Measurements from ENCODE around the gene PLS3. TPM values are rescaled to one million over a fixed set of nuclear protein-coding genes. Genes with fewer than 3 reads are reported as not detected.

The PLS3 gene, protein sequence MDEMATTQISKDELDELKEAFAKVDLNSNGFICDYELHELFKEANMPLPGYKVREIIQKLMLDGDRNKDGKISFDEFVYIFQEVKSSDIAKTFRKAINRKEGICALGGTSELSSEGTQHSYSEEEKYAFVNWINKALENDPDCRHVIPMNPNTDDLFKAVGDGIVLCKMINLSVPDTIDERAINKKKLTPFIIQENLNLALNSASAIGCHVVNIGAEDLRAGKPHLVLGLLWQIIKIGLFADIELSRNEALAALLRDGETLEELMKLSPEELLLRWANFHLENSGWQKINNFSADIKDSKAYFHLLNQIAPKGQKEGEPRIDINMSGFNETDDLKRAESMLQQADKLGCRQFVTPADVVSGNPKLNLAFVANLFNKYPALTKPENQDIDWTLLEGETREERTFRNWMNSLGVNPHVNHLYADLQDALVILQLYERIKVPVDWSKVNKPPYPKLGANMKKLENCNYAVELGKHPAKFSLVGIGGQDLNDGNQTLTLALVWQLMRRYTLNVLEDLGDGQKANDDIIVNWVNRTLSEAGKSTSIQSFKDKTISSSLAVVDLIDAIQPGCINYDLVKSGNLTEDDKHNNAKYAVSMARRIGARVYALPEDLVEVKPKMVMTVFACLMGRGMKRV
- 100 to 1,000 TPM in 1 of 2 donors, 10 to 100 TPM in 1; 59.6 to 103 TPM for polyA plus RNA-seq

DNA sequence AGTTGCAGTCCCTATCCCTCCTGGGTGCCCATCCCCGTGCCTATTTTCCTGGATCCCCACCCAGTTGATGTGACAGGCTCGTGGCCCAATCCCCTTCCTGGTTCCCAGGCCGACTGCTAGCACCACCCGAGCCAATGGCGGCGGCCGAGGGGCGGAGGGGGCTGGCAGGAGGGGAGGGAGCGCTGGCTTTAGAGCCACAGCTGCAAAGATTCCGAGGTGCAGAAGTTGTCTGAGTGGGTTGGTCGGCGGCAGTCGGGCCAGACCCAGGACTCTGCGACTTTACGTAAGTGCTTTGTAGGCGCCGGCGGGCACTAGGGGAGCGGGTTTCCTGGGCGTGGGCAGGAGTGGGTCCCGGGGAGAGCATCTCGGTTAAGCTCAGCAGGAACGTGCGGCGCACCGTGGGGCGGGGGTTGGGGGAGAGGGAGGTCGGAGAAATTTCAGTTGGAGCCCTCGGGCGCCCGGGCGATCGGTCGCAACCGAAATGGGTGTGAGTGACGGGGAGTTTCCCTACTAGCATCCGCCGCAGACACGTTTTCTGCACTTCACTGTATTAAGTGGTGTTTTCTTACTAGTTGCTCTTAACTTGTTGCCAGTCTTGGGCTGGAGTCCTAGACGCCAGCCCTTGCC lies at the start of gene PLS3:
TSS of gene PLS3 (plus strand) at position 197 of the 627 bp plus-strand sequence. CDS start 49,077 bp downstream, outside the sequence.
- WGBS, 2 donors: 1 to 5% methylated on average over 32 to 40 of the region's 40 CpGs

DNA sequence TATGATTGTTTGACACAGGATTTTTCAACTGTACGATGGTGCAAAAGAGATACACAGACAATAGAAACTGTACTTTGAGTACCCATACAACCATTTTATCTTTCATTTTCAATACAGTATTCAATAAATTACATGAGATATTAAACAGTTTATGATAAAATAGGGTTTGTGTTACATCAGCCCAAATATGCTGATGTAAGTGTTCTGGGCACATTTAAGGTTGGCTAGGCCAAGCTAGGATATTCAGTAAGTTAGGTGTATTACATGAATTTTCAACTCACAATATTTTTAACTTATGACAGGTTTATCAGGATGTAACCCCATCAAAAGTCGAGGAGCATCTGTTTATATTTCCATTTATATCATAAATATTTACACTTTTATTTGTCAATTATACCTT lies 42.9 kb upstream of the PLS3 start:
- H3K27ac ChIP-seq (ENCODE audit: low read depth in 2 of 2, low read length in 1 of 2): no peak overlapping the region
- no peaks in the 10 kb centered on the region for H3K36me3 ChIP-seq (ENCODE audit: control insufficient read depth in 2 of 2, insufficient read depth in 2 of 2, low read length in 1 of 2)
- 58 to 80% methylated on average over 2 of the region's 2 CpGs for WGBS, 2 donors
- H3K4me1 ChIP-seq (ENCODE audit: control insufficient read depth in 2 of 2, insufficient read depth in 2 of 2, low read length in 1 of 2): no peaks in the 10 kb centered on the region
- H3K9me3 ChIP-seq (ENCODE audit: control insufficient read depth in 2 of 2, insufficient read depth in 1 of 2, low read depth in 1 of 2, low read length in 1 of 2): no peaks in the 10 kb centered on the region
- no peak overlapping the region for H3K4me3 ChIP-seq (ENCODE audit: low read depth in 1 of 2, low read length in 2 of 2)
- H3K27me3 ChIP-seq (ENCODE audit: control insufficient read depth in 1 of 2, insufficient read depth in 2 of 2, low read length in 2 of 2): no peaks in the 10 kb centered on the region

More for the DNA sequence above, at the start of gene PLS3:
- H3K36me3 ChIP-seq (ENCODE audit: control insufficient read depth in 2 of 2, insufficient read depth in 2 of 2, low read length in 1 of 2): no peaks in the 10 kb centered on the region
- peaks cover 0 to 4% of the 10 kb centered on the region in 2 donors for H3K4me1 ChIP-seq (ENCODE audit: control insufficient read depth in 2 of 2, insufficient read depth in 2 of 2, low read length in 1 of 2)
- H3K9me3 ChIP-seq (ENCODE audit: control insufficient read depth in 2 of 2, insufficient read depth in 1 of 2, low read depth in 1 of 2, low read length in 1 of 2): peaks cover 0 to 5% of the 10 kb centered on the region in 2 donors
- H3K4me3 ChIP-seq (ENCODE audit: low read depth in 1 of 2, low read length in 2 of 2): peak within 1 kb of the TSS; percentile 61 to 74
- H3K27ac ChIP-seq (ENCODE audit: low read depth in 2 of 2, low read length in 1 of 2): peak within 1 kb of the TSS; percentile 76 to 87
- no peaks in the 10 kb centered on the region for H3K27me3 ChIP-seq (ENCODE audit: control insufficient read depth in 1 of 2, insufficient read depth in 2 of 2, low read length in 2 of 2)

DNA sequence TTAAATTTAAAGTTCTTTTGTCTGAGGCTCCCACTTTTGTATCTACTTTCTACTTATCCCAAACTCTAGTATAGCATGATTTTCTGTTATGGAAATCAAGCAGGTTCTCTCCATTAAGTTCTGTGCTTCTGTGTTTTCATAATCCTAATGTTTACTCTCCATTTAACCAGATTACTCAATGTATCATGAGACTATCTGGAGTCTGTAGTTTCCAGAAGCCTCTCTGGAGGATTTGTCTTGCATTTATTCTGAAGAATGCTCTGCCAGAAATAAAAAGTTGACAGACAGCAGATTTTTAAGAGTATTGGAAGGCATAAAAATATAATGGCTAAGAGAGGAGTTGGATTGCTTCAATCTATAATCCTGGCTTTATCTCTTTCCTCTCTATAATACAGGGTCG lies 39.2 kb upstream of the PLS3 start:
- H3K27me3 ChIP-seq (ENCODE audit: control insufficient read depth in 1 of 2, insufficient read depth in 2 of 2, low read length in 2 of 2): no peaks in the 10 kb centered on the region
- H3K4me1 ChIP-seq (ENCODE audit: control insufficient read depth in 2 of 2, insufficient read depth in 2 of 2, low read length in 1 of 2): no peaks in the 10 kb centered on the region
- no peak overlapping the region for H3K27ac ChIP-seq (ENCODE audit: low read depth in 2 of 2, low read length in 1 of 2)
- no peaks in the 10 kb centered on the region for H3K36me3 ChIP-seq (ENCODE audit: control insufficient read depth in 2 of 2, insufficient read depth in 2 of 2, low read length in 1 of 2)
- WGBS, 2 donors: 17 to 19% methylated on average over 1 of the region's 1 CpG
- H3K4me3 ChIP-seq (ENCODE audit: low read depth in 1 of 2, low read length in 2 of 2): no peak overlapping the region
- H3K9me3 ChIP-seq (ENCODE audit: control insufficient read depth in 2 of 2, insufficient read depth in 1 of 2, low read depth in 1 of 2, low read length in 1 of 2): no peaks in the 10 kb centered on the region

DNA sequence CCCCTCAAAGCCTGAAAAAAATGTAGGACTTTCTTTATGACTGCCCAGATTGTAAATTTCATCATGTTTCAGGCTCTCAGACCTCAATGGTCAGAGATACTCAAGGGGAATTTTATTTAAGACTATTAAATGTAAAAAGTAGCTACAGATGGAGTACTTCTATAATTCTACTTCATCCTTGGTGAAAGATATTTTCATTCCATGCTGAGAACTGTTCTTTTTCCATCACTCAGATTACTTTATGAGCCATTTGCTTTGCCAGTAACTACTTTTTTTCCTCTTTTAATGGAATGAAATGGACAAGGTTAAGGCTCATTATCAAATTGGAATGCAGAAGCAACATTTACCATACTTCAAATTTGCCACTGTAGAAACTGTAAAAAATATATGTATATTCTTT lies 38.0 kb upstream of the PLS3 start:
- Histone ChIP-seq H3K4me1 (ENCODE audit: control insufficient read depth in 2 of 2, insufficient read depth in 2 of 2, low read length in 1 of 2) (no peaks in the 10 kb centered on the region), H3K27ac (ENCODE audit: low read depth in 2 of 2, low read length in 1 of 2) (no peak overlapping the region), H3K36me3 (ENCODE audit: control insufficient read depth in 2 of 2, insufficient read depth in 2 of 2, low read length in 1 of 2) (no peaks in the 10 kb centered on the region), H3K9me3 (ENCODE audit: control insufficient read depth in 2 of 2, insufficient read depth in 1 of 2, low read depth in 1 of 2, low read length in 1 of 2) (no peaks in the 10 kb centered on the region), H3K4me3 (ENCODE audit: low read depth in 1 of 2, low read length in 2 of 2) (no peak overlapping the region), H3K27me3 (ENCODE audit: control insufficient read depth in 1 of 2, insufficient read depth in 2 of 2, low read length in 2 of 2) (no peaks in the 10 kb centered on the region)

DNA sequence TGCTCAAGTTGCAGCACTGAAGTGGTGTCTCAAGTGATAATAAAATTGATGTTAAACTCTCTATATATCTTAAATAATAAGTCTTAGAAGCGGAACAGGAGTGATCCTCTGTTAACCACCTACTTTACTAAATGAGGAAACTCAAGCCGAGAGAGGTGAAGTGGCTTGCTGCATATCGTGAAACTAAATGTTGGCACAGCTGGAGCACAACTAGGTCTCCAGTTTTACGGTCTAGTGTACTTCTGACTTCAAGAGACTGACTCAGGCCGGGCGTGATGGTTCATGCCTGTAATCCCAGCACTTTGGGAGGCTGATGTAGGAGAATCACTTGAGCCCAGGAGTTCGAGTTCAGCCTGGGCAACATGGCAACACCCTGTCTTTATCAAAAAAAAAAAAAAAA lies 35.5 kb upstream of the PLS3 start:
- 74 to 77% methylated on average over 7 of the region's 7 CpGs for WGBS, 2 donors
- no peak overlapping the region for H3K27ac ChIP-seq (ENCODE audit: low read depth in 2 of 2, low read length in 1 of 2)
- no peaks in the 10 kb centered on the region for H3K36me3 ChIP-seq (ENCODE audit: control insufficient read depth in 2 of 2, insufficient read depth in 2 of 2, low read length in 1 of 2)
- no peak overlapping the region for H3K4me3 ChIP-seq (ENCODE audit: low read depth in 1 of 2, low read length in 2 of 2)
- no peaks in the 10 kb centered on the region for H3K4me1 ChIP-seq (ENCODE audit: control insufficient read depth in 2 of 2, insufficient read depth in 2 of 2, low read length in 1 of 2)
- H3K27me3 ChIP-seq (ENCODE audit: control insufficient read depth in 1 of 2, insufficient read depth in 2 of 2, low read length in 2 of 2): no peaks in the 10 kb centered on the region
- no peaks in the 10 kb centered on the region for H3K9me3 ChIP-seq (ENCODE audit: control insufficient read depth in 2 of 2, insufficient read depth in 1 of 2, low read depth in 1 of 2, low read length in 1 of 2)

DNA sequence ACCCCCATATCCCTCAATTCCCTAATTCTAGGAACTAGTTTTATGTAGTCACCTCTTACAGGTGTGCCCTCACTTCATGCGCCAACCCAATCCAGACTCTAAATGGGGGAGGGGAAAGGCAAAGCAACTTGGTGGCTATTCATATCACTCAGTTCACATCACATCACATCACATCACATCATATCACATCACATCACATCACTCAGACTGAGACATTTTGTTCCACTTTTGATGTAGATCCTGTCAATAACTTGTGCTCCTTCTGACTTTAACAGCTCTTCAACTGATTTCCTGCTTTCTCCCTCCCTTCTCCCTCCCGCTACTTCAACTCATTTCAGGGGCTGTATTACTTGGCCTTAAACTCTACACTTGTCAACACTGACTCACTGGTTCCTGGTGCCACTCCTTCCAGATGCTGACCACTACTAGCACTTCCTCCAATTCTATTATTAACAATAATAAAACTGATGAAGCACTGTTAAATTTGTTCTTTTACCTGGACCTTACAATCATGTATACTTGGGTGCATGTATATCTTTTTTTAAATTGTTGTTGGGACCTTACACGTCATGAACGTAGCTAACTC lies 29.1 kb upstream of the PLS3 start:
- Histone ChIP-seq H3K27ac (ENCODE audit: low read depth in 2 of 2, low read length in 1 of 2) (no peak overlapping the region), H3K9me3 (ENCODE audit: control insufficient read depth in 2 of 2, insufficient read depth in 1 of 2, low read depth in 1 of 2, low read length in 1 of 2) (no peaks in the 10 kb centered on the region), H3K4me3 (ENCODE audit: low read depth in 1 of 2, low read length in 2 of 2) (no peak overlapping the region), H3K36me3 (ENCODE audit: control insufficient read depth in 2 of 2, insufficient read depth in 2 of 2, low read length in 1 of 2) (no peaks in the 10 kb centered on the region), H3K4me1 (ENCODE audit: control insufficient read depth in 2 of 2, insufficient read depth in 2 of 2, low read length in 1 of 2) (no peaks in the 10 kb centered on the region), H3K27me3 (ENCODE audit: control insufficient read depth in 1 of 2, insufficient read depth in 2 of 2, low read length in 2 of 2) (no peaks in the 10 kb centered on the region)
- WGBS, 2 donors: 72 to 82% methylated on average over 4 of the region's 4 CpGs

DNA sequence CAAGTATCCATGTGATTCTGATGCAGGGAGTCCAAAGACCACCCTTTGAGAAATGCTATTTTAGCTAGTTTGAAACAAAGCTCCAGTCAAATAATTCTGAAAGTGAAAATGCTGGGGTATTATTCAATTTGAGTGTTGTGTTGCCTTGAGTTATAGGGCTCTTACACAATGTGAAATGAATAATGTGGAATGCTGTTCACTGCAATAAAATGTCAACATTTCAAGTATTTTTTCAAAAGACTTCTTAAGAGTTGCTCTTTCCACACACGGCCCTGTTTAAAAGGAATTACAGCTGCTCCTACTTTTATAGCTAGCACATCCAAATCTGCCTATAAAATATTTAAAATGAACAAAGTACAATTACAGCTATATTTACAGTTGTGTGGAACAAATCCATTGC lies 27.5 kb upstream of the PLS3 start:
- 27 to 44% methylated on average over 1 of the region's 1 CpG for WGBS, 2 donors
- Histone ChIP-seq H3K4me3 (ENCODE audit: low read depth in 1 of 2, low read length in 2 of 2) (no peak overlapping the region), H3K27ac (ENCODE audit: low read depth in 2 of 2, low read length in 1 of 2) (no peak overlapping the region), H3K27me3 (ENCODE audit: control insufficient read depth in 1 of 2, insufficient read depth in 2 of 2, low read length in 2 of 2) (no peaks in the 10 kb centered on the region), H3K4me1 (ENCODE audit: control insufficient read depth in 2 of 2, insufficient read depth in 2 of 2, low read length in 1 of 2) (no peaks in the 10 kb centered on the region), H3K36me3 (ENCODE audit: control insufficient read depth in 2 of 2, insufficient read depth in 2 of 2, low read length in 1 of 2) (no peaks in the 10 kb centered on the region), H3K9me3 (ENCODE audit: control insufficient read depth in 2 of 2, insufficient read depth in 1 of 2, low read depth in 1 of 2, low read length in 1 of 2) (no peaks in the 10 kb centered on the region)

DNA sequence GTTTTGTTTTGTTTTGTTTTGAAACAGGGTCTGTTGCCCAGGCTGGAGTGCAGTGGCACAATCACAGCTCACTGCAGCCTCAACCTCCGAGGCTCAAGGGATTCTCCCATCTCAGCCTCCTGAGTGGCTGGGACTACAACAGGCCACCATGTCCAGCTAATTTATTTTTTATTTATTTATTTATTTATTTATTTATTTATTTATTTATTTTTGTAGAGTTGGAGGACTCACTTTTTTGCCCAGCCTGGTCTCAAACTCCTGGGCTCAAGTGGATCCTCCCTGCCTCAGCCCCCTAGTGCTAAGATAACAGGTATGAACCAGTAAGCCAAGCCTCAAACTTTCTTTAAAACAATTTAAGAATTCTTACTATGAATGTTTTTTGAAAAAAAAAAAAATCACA lies 26.6 kb upstream of the PLS3 start:
- H3K27me3 ChIP-seq (ENCODE audit: control insufficient read depth in 1 of 2, insufficient read depth in 2 of 2, low read length in 2 of 2): no peaks in the 10 kb centered on the region
- H3K4me3 ChIP-seq (ENCODE audit: low read depth in 1 of 2, low read length in 2 of 2): no peak overlapping the region
- H3K27ac ChIP-seq (ENCODE audit: low read depth in 2 of 2, low read length in 1 of 2): no peak overlapping the region
- no peaks in the 10 kb centered on the region for H3K36me3 ChIP-seq (ENCODE audit: control insufficient read depth in 2 of 2, insufficient read depth in 2 of 2, low read length in 1 of 2)
- H3K4me1 ChIP-seq (ENCODE audit: control insufficient read depth in 2 of 2, insufficient read depth in 2 of 2, low read length in 1 of 2): no peaks in the 10 kb centered on the region
- H3K9me3 ChIP-seq (ENCODE audit: control insufficient read depth in 2 of 2, insufficient read depth in 1 of 2, low read depth in 1 of 2, low read length in 1 of 2): no peaks in the 10 kb centered on the region
- WGBS, 2 donors: 94 to 97% methylated on average over 1 of the region's 1 CpG

DNA sequence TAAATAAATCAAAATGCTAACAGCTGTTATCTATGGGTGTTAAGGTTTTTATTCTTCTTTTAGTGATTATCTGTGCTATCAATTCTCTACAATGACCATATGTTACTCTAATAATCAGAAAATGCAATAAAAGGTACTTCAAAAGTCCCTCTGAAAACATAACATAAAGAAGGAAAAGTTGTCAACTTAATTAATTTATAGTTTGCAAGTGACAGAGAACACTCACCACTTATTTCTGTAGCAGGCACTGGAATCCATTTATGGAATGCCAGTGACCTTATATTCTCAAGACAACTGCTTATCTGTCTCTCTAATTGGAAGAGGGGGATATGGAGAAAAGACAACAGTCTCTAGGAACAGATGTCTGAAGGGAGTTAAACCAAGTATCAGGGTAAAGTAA lies 25.6 kb upstream of the PLS3 start:
- Histone ChIP-seq H3K27ac (ENCODE audit: low read depth in 2 of 2, low read length in 1 of 2) (no peak overlapping the region), H3K9me3 (ENCODE audit: control insufficient read depth in 2 of 2, insufficient read depth in 1 of 2, low read depth in 1 of 2, low read length in 1 of 2) (no peaks in the 10 kb centered on the region), H3K4me3 (ENCODE audit: low read depth in 1 of 2, low read length in 2 of 2) (no peak overlapping the region), H3K27me3 (ENCODE audit: control insufficient read depth in 1 of 2, insufficient read depth in 2 of 2, low read length in 2 of 2) (no peaks in the 10 kb centered on the region), H3K36me3 (ENCODE audit: control insufficient read depth in 2 of 2, insufficient read depth in 2 of 2, low read length in 1 of 2) (no peaks in the 10 kb centered on the region), H3K4me1 (ENCODE audit: control insufficient read depth in 2 of 2, insufficient read depth in 2 of 2, low read length in 1 of 2) (no peaks in the 10 kb centered on the region)
